GM12892 (cell line): ENCODE measurements around the gene CLEC16A.

Experiments used
- POLR2A ChIP-seq: IDR thresholded peaks from 2 replicates; pipeline ENCODE4 v1.6.1; 2011; ENCODE audit warnings: low read depth, low read length, control low read depth
- POLR2AphosphoS5 ChIP-seq: IDR thresholded peaks from 2 replicates; pipeline ENCODE4 v1.6.1; 2011; ENCODE audit warnings: low read depth, low read length, control low read depth

- TF ChIP-seq POLR2AphosphoS5, result no peak
- TF ChIP-seq POLR2A, result no peak
These were observed 44.5 kb downstream of the CLEC16A start for GRCh38 chr16:10988879-10989278.
